HepG2 (cell line): ENCODE data around the gene HNRNPL.

Experiments used
- REPIN1 ChIP-seq: sonication (generic); formaldehyde crosslinking; IDR thresholded peaks from 2 replicates; pipeline ENCODE4 v1.8.0; 2022; ENCODE audit warnings: missing genetic modification reagents, low read depth, mild to moderate bottlenecking, borderline replicate concordance
- TARDBP ChIP-seq: sonication (generic); formaldehyde crosslinking; IDR thresholded peaks from 2 replicates; pipeline ENCODE4 v1.8.0; 2022; ENCODE audit warnings: mild to moderate bottlenecking, missing genetic modification reagents
- ZFX ChIP-seq: sonication (generic); formaldehyde crosslinking; IDR thresholded peaks from 2 replicates; pipeline ENCODE4 v1.4.0; 2020; ENCODE audit warnings: mild to moderate bottlenecking, low read depth, missing genetic modification reagents, moderate library complexity
- TF ChIP-seq, protein P1 (sequence below): sonication (generic); formaldehyde crosslinking; IDR thresholded peaks from 2 replicates; pipeline ENCODE4 v1.8.1; 2023; ENCODE audit warnings: missing genetic modification reagents, mild to moderate bottlenecking, borderline replicate concordance

DNA sequence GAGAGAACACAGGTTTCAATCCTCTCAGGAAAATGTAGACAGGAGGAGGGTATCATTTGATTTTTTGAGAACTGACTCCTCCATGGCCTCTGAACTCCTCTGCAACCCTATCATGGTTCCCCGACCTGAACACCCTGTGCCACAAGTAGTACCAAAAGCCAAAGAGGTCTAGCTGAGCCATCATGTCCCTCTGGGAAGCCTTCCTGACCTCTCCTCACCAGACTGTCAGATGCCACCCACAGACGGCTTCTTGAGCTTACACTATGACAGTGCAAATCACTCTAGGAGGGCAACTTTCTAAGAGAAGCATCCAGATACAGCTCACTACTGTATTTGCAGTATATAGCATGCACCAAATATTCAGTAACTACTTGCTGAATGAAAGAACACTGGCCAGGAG, 3.7 kb downstream of the HNRNPL start:
- TF ChIP-seq TARDBP (CRISPR knock-in tag): no peak
- TF ChIP-seq REPIN1 (CRISPR knock-in tag): no peak
- TF ChIP-seq, protein P1, sequence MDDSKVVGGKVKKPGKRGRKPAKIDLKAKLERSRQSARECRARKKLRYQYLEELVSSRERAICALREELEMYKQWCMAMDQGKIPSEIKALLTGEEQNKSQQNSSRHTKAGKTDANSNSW (CRISPR knock-in tag): no peak
- TF ChIP-seq ZFX (CRISPR knock-in tag): no peak
